Measurements from ENCODE around the gene OR51B4. TPM values are rescaled to one million over a fixed set of nuclear protein-coding genes. Genes with fewer than 3 reads are reported as not detected.

The OR51B4 gene
- total and polyA plus RNA-seq, 2 experiments from 2014 or later: not detected

- Histone ChIP-seq H2AFZ (no peak overlapping the region), H3K4me3 (no peak overlapping the region), H3K27ac (ENCODE audit: low read depth) (no peak overlapping the region), H3K9me2 (ENCODE audit: insufficient read depth) (no peaks in the 10 kb centered on the region), H3K36me3 (ENCODE audit: insufficient read depth) (no peaks in the 10 kb centered on the region), H3K4me1 (ENCODE audit: insufficient read depth) (no peaks in the 10 kb centered on the region), H3K27me3 (ENCODE audit: insufficient read depth) (no peaks in the 10 kb centered on the region), H3K79me2 (replicated peaks; ENCODE audit: insufficient read depth) (no peaks in the 10 kb centered on the region), H4K20me1 (replicated peaks; ENCODE audit: insufficient read depth) (no peaks in the 10 kb centered on the region; the same call in 1 of the 2 replicates), H3K4me2 (no peak overlapping the region), H3F3A (replicated peaks; ENCODE audit: low read depth) (no peaks in the 10 kb centered on the region)
- Mint-ChIP-seq H3K4me3 (no peak overlapping the region), H3K27me3 (ENCODE audit: insufficient read depth, low read depth, poor library complexity) (no peaks in the 10 kb centered on the region), H3K9me3 (no peaks in the 10 kb centered on the region), H3K36me3 (ENCODE audit: low read depth) (no peaks in the 10 kb centered on the region), H3K27ac (no peak overlapping the region), H3K4me1 (0 out of 3 replicates have a peak, but pooled peaks cover 3% of the 10 kb centered on the region)
- no peak for ATAC-seq
- DNase-seq (ENCODE audit: low spot score): no peak
- TF ChIP-seq, protein P1, sequence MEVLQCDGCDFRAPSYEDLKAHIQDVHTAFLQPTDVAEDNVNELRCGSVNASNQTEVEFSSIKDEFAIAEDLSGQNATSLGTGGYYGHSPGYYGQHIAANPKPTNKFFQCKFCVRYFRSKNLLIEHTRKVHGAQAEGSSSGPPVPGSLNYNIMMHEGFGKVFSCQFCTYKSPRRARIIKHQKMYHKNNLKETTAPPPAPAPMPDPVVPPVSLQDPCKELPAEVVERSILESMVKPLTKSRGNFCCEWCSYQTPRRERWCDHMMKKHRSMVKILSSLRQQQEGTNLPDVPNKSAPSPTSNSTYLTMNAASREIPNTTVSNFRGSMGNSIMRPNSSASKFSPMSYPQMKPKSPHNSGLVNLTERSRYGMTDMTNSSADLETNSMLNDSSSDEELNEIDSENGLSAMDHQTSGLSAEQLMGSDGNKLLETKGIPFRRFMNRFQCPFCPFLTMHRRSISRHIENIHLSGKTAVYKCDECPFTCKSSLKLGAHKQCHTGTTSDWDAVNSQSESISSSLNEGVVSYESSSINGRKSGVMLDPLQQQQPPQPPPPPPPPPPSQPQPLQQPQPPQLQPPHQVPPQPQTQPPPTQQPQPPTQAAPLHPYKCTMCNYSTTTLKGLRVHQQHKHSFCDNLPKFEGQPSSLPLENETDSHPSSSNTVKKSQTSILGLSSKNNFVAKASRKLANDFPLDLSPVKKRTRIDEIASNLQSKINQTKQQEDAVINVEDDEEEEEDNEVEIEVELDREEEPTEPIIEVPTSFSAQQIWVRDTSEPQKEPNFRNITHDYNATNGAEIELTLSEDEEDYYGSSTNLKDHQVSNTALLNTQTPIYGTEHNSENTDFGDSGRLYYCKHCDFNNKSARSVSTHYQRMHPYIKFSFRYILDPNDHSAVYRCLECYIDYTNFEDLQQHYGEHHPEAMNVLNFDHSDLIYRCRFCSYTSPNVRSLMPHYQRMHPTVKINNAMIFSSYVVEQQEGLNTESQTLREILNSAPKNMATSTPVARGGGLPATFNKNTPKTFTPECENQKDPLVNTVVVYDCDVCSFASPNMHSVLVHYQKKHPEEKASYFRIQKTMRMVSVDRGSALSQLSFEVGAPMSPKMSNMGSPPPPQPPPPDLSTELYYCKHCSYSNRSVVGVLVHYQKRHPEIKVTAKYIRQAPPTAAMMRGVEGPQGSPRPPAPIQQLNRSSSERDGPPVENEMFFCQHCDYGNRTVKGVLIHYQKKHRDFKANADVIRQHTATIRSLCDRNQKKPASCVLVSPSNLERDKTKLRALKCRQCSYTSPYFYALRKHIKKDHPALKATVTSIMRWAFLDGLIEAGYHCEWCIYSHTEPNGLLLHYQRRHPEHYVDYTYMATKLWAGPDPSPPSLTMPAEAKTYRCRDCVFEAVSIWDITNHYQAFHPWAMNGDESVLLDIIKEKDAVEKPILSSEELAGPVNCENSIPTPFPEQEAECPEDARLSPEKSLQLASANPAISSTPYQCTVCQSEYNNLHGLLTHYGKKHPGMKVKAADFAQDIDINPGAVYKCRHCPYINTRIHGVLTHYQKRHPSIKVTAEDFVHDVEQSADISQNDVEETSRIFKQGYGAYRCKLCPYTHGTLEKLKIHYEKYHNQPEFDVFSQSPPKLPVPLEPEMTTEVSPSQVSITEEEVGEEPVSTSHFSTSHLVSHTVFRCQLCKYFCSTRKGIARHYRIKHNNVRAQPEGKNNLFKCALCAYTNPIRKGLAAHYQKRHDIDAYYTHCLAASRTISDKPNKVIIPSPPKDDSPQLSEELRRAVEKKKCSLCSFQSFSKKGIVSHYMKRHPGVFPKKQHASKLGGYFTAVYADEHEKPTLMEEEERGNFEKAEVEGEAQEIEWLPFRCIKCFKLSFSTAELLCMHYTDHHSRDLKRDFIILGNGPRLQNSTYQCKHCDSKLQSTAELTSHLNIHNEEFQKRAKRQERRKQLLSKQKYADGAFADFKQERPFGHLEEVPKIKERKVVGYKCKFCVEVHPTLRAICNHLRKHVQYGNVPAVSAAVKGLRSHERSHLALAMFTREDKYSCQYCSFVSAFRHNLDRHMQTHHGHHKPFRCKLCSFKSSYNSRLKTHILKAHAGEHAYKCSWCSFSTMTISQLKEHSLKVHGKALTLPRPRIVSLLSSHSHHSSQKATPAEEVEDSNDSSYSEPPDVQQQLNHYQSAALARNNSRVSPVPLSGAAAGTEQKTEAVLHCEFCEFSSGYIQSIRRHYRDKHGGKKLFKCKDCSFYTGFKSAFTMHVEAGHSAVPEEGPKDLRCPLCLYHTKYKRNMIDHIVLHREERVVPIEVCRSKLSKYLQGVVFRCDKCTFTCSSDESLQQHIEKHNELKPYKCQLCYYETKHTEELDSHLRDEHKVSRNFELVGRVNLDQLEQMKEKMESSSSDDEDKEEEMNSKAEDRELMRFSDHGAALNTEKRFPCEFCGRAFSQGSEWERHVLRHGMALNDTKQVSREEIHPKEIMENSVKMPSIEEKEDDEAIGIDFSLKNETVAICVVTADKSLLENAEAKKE (CRISPR knock-in tag; IDR thresholded peaks at IDR 0.05): no peak
- TF ChIP-seq, protein P2, sequence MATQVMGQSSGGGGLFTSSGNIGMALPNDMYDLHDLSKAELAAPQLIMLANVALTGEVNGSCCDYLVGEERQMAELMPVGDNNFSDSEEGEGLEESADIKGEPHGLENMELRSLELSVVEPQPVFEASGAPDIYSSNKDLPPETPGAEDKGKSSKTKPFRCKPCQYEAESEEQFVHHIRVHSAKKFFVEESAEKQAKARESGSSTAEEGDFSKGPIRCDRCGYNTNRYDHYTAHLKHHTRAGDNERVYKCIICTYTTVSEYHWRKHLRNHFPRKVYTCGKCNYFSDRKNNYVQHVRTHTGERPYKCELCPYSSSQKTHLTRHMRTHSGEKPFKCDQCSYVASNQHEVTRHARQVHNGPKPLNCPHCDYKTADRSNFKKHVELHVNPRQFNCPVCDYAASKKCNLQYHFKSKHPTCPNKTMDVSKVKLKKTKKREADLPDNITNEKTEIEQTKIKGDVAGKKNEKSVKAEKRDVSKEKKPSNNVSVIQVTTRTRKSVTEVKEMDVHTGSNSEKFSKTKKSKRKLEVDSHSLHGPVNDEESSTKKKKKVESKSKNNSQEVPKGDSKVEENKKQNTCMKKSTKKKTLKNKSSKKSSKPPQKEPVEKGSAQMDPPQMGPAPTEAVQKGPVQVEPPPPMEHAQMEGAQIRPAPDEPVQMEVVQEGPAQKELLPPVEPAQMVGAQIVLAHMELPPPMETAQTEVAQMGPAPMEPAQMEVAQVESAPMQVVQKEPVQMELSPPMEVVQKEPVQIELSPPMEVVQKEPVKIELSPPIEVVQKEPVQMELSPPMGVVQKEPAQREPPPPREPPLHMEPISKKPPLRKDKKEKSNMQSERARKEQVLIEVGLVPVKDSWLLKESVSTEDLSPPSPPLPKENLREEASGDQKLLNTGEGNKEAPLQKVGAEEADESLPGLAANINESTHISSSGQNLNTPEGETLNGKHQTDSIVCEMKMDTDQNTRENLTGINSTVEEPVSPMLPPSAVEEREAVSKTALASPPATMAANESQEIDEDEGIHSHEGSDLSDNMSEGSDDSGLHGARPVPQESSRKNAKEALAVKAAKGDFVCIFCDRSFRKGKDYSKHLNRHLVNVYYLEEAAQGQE (IDR thresholded peaks at IDR 0.05; ENCODE audit: unreplicated experiment): no peak
- TF ChIP-seq CREB1 (CRISPR knock-in tag; IDR thresholded peaks at IDR 0.05; ENCODE audit: low read depth): no peak
- no peak for TF ChIP-seq EZH2phosphoT487 (IDR thresholded peaks at IDR 0.05; ENCODE audit: unreplicated experiment)
- TF ChIP-seq ZNF114 (CRISPR knock-in tag; IDR thresholded peaks at IDR 0.05): no peak
- TF ChIP-seq POLR2AphosphoS5 (IDR thresholded peaks at IDR 0.05; ENCODE audit: low read depth): no peak
- no peak for TF ChIP-seq ZNF331 (CRISPR knock-in tag; IDR thresholded peaks at IDR 0.05; ENCODE audit: low read depth)
- TF ChIP-seq, protein P3, sequence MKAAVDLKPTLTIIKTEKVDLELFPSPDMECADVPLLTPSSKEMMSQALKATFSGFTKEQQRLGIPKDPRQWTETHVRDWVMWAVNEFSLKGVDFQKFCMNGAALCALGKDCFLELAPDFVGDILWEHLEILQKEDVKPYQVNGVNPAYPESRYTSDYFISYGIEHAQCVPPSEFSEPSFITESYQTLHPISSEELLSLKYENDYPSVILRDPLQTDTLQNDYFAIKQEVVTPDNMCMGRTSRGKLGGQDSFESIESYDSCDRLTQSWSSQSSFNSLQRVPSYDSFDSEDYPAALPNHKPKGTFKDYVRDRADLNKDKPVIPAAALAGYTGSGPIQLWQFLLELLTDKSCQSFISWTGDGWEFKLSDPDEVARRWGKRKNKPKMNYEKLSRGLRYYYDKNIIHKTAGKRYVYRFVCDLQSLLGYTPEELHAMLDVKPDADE (IDR thresholded peaks at IDR 0.05): no peak
- TF ChIP-seq JUNB (IDR thresholded peaks at IDR 0.05; ENCODE audit: unreplicated experiment): no peak
- no peak for TF ChIP-seq NANOG (IDR thresholded peaks at IDR 0.05; ENCODE audit: borderline replicate concordance)
Observed at GRCh38 chr11:5300251-5300650, 1.5 kb downstream of the OR51B4 start.
